ENCODE data around the gene RASAL1.
"Not testable (repeated sequence)": the region's sequence is repeated elsewhere in the genome, so short reads cannot be mapped to it uniquely, and the experiment has no call there.

RASAL1 gene

GRCh38 chr12:113129664-113130456 is 5.7 kb downstream of the RASAL1 start:
- H3K9me3 ChIP-seq (ENCODE audit: control insufficient read depth, insufficient read depth, low read length), result no peaks in the 10 kb centered on the region
- H3K27ac ChIP-seq (ENCODE audit: low read depth, low read length), result no peak overlapping the region
- no peak overlapping the region for H3K9ac ChIP-seq (ENCODE audit: low read depth, low read length)
- no peaks in the 10 kb centered on the region for H3K36me3 ChIP-seq (ENCODE audit: control insufficient read depth, insufficient read depth, low read length)
- peaks cover 11% of the 10 kb centered on the region for H3K27me3 ChIP-seq (ENCODE audit: control insufficient read depth, insufficient read depth, low read length)
- no peak overlapping the region for H3K4me3 ChIP-seq (ENCODE audit: low read depth, low read length)
- peaks cover 3% of the 10 kb centered on the region; the same call in 1 of the 2 replicates for H3K4me1 ChIP-seq (ENCODE audit: control insufficient read depth, insufficient read depth, low read length)

GRCh38 chr12:113128802-113129663 is 6.5 kb downstream of the RASAL1 start:
- Histone ChIP-seq H3K36me3 (ENCODE audit: control insufficient read depth, insufficient read depth, low read length) (no peaks in the 10 kb centered on the region), H3K27ac (ENCODE audit: low read depth, low read length) (no peak overlapping the region), H3K27me3 (ENCODE audit: control insufficient read depth, insufficient read depth, low read length) (peaks cover 3% of the 10 kb centered on the region; the same call in 1 of the 2 replicates), H3K4me3 (ENCODE audit: low read depth, low read length) (no peak overlapping the region), H3K9ac (ENCODE audit: low read depth, low read length) (no peak overlapping the region), H3K4me1 (ENCODE audit: control insufficient read depth, insufficient read depth, low read length) (no peaks in the 10 kb centered on the region), H3K9me3 (ENCODE audit: control insufficient read depth, insufficient read depth, low read length) (no peaks in the 10 kb centered on the region)

GRCh38 chr12:113127791-113128199 is 7.8 kb downstream of the RASAL1 start:
- no peak overlapping the region for H3K27ac ChIP-seq (ENCODE audit: low read depth, low read length)
- H3K4me3 ChIP-seq (ENCODE audit: low read depth, low read length), result no peak overlapping the region
- no peak overlapping the region for H3K9ac ChIP-seq (ENCODE audit: low read depth, low read length)
- H3K27me3 ChIP-seq (ENCODE audit: control insufficient read depth, insufficient read depth, low read length), result no peaks in the 10 kb centered on the region
- H3K36me3 ChIP-seq (ENCODE audit: control insufficient read depth, insufficient read depth, low read length), result no peaks in the 10 kb centered on the region
- H3K9me3 ChIP-seq (ENCODE audit: control insufficient read depth, insufficient read depth, low read length), result no peaks in the 10 kb centered on the region
- no peaks in the 10 kb centered on the region for H3K4me1 ChIP-seq (ENCODE audit: control insufficient read depth, insufficient read depth, low read length)

GRCh38 chr12:113120670-113121370 is 14.7 kb downstream of the RASAL1 start:
- Histone ChIP-seq H3K4me3 (ENCODE audit: low read depth, low read length) (no peak overlapping the region), H3K36me3 (ENCODE audit: control insufficient read depth, insufficient read depth, low read length) (no peaks in the 10 kb centered on the region), H3K27ac (ENCODE audit: low read depth, low read length) (no peak overlapping the region)

GRCh38 chr12:113119980-113120669 is 15.4 kb downstream of the RASAL1 start:
- no peaks in the 10 kb centered on the region for H3K9me3 ChIP-seq (ENCODE audit: control insufficient read depth, insufficient read depth, low read length)
- H3K4me1 ChIP-seq (ENCODE audit: control insufficient read depth, insufficient read depth, low read length), result no peaks in the 10 kb centered on the region
- H3K36me3 ChIP-seq (ENCODE audit: control insufficient read depth, insufficient read depth, low read length), result no peaks in the 10 kb centered on the region

More at GRCh38 chr12:113120670-113121370, 14.7 kb downstream of the RASAL1 start:
- no peaks in the 10 kb centered on the region for H3K4me1 ChIP-seq (ENCODE audit: control insufficient read depth, insufficient read depth, low read length)
- H3K9me3 ChIP-seq (ENCODE audit: control insufficient read depth, insufficient read depth, low read length), result no peaks in the 10 kb centered on the region
- no peak overlapping the region for H3K9ac ChIP-seq (ENCODE audit: low read depth, low read length)
- no peaks in the 10 kb centered on the region for H3K27me3 ChIP-seq (ENCODE audit: control insufficient read depth, insufficient read depth, low read length)

GRCh38 chr12:113118142-113118541 is 17.4 kb downstream of the RASAL1 start:
- H3K9ac ChIP-seq (ENCODE audit: low read depth, low read length), result no peak overlapping the region
- no peak overlapping the region for H3K27ac ChIP-seq (ENCODE audit: low read depth, low read length)
- H3K4me1 ChIP-seq (ENCODE audit: control insufficient read depth, insufficient read depth, low read length), result no peaks in the 10 kb centered on the region
- H3K36me3 ChIP-seq (ENCODE audit: control insufficient read depth, insufficient read depth, low read length), result no peaks in the 10 kb centered on the region
- H3K9me3 ChIP-seq (ENCODE audit: control insufficient read depth, insufficient read depth, low read length), result no peaks in the 10 kb centered on the region
- no peak overlapping the region for H3K4me3 ChIP-seq (ENCODE audit: low read depth, low read length)
- no peaks in the 10 kb centered on the region for H3K27me3 ChIP-seq (ENCODE audit: control insufficient read depth, insufficient read depth, low read length)

More at GRCh38 chr12:113119980-113120669, 15.4 kb downstream of the RASAL1 start:
- H3K27ac ChIP-seq (ENCODE audit: low read depth, low read length), result no peak overlapping the region
- no peaks in the 10 kb centered on the region for H3K27me3 ChIP-seq (ENCODE audit: control insufficient read depth, insufficient read depth, low read length)
- no peak overlapping the region for H3K4me3 ChIP-seq (ENCODE audit: low read depth, low read length)
- no peak overlapping the region for H3K9ac ChIP-seq (ENCODE audit: low read depth, low read length)

GRCh38 chr12:113117684-113118083 is 17.9 kb downstream of the RASAL1 start:
- H3K36me3 ChIP-seq (ENCODE audit: control insufficient read depth, insufficient read depth, low read length); H3K27me3 ChIP-seq (ENCODE audit: control insufficient read depth, insufficient read depth, low read length); H3K9me3 ChIP-seq (ENCODE audit: control insufficient read depth, insufficient read depth, low read length); H3K9ac ChIP-seq (ENCODE audit: low read depth, low read length); H3K27ac ChIP-seq (ENCODE audit: low read depth, low read length); H3K4me1 ChIP-seq (ENCODE audit: control insufficient read depth, insufficient read depth, low read length); H3K4me3 ChIP-seq (ENCODE audit: low read depth, low read length): not testable (repeated sequence)

- no peaks in the 10 kb centered on the region for H3K9me3 ChIP-seq (ENCODE audit: control insufficient read depth, insufficient read depth, low read length)
- H3K27ac ChIP-seq (ENCODE audit: low read depth, low read length), result no peak overlapping the region
- no peak overlapping the region for H3K9ac ChIP-seq (ENCODE audit: low read depth, low read length)
- no peaks in the 10 kb centered on the region for H3K27me3 ChIP-seq (ENCODE audit: control insufficient read depth, insufficient read depth, low read length)
- H3K4me3 ChIP-seq (ENCODE audit: low read depth, low read length), result no peak overlapping the region
- H3K4me1 ChIP-seq (ENCODE audit: control insufficient read depth, insufficient read depth, low read length), result no peaks in the 10 kb centered on the region
- H3K36me3 ChIP-seq (ENCODE audit: control insufficient read depth, insufficient read depth, low read length), result no peaks in the 10 kb centered on the region
Observed at GRCh38 chr12:113116875-113117274, 18.7 kb downstream of the RASAL1 start.

GRCh38 chr12:113115455-113116126 is 20.0 kb downstream of the RASAL1 start:
- H3K4me1 ChIP-seq (ENCODE audit: control insufficient read depth, insufficient read depth, low read length), result no peaks in the 10 kb centered on the region
- H3K36me3 ChIP-seq (ENCODE audit: control insufficient read depth, insufficient read depth, low read length), result no peaks in the 10 kb centered on the region
- H3K27ac ChIP-seq (ENCODE audit: low read depth, low read length), result no peak overlapping the region
- H3K9ac ChIP-seq (ENCODE audit: low read depth, low read length), result no peak overlapping the region
- H3K4me3 ChIP-seq (ENCODE audit: low read depth, low read length), result no peak overlapping the region
- H3K9me3 ChIP-seq (ENCODE audit: control insufficient read depth, insufficient read depth, low read length), result no peaks in the 10 kb centered on the region
- no peaks in the 10 kb centered on the region for H3K27me3 ChIP-seq (ENCODE audit: control insufficient read depth, insufficient read depth, low read length)

All from HUES48 (cell line).